Measurements from ENCODE around the gene OR5K1.

Gene OR5K1

DNA sequence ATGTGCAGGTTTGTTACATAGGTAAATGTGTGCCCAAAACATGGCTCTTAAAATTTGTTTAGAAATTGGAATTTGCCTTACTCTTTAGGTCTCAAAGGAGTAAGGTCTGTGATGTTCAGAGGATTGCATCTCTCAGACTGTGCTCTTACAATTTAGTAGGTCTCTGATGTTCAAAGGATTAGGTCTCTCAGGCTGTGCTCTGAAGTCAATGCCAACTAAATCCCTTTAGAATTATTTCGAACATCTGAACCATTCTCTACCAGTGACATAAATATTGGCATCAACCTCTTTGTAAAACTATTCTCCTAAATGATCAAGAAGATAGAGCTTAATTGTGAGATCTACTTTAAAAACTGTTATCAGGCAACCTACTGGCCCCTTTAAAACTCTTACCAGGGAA, at the start of gene OR5K1:
TSS of gene OR5K1 (plus strand) at position 301 of the 400 bp plus-strand sequence. CDS start 6,376 bp downstream, outside the sequence.
- DNase-seq (ENCODE audit: low read depth), result no peak

DNA sequence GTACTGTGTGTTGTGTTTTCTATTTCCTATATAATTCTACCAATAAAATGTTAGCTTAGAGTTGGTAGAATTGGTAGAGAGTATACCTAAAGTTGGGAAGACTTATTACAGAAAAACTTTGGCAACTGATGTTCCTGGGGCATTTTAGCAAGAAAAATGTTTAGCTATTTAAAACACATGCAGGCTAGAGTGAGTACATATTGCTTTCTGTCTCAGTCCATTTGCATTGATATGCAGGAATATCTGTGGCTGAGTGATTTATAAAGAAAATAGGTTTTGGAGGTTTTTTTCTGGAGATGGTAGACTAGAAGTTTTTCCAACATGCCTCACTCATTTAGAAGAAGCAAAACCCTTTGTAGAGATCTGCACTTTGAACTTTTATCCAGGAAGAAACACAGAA, 30.4 kb upstream of the OR5K1 start:
- DNase-seq (ENCODE audit: low read depth), result no peak

DNA sequence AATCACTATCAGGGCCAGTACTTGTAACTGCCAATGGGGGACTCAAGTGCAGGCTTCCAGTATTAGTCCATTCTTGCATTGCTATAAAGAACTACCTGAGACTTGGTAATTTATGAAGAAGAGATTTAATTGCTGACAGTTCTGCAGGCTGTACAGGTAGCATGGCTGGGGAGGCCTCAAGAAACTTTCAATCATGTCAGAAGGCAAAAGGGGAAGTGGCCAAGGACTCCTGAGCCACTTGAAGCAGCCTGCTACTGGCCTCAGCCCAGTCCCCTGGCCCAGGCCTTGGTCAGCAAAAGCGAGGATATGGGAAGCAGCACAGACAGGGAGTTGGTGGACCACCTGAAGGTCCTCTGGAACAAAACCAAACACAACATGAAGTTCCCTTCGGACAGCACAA, 29.2 kb upstream of the OR5K1 start:
- DNase-seq (ENCODE audit: low read depth), result no peak

DNA sequence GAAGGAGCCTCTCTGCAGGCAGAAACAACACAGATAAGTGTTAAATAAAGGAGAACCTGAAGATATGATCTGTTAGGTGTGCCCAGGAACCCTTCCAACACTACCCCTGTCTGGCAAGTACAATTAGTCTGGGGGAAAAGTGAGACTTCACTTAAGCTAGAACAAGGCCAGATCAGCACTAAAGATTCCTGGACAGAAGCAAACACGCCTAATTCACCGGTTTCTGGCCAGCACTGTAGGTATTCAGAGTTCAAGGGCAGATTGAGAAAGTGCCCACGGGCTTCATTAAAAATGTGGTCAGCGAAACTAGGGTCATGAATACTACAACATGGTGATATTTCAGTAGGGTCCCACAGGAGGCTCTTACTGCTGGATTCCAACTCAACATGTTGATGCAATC, 28.6 kb upstream of the OR5K1 start:
- DNase-seq (ENCODE audit: low read depth), result no peak

DNA sequence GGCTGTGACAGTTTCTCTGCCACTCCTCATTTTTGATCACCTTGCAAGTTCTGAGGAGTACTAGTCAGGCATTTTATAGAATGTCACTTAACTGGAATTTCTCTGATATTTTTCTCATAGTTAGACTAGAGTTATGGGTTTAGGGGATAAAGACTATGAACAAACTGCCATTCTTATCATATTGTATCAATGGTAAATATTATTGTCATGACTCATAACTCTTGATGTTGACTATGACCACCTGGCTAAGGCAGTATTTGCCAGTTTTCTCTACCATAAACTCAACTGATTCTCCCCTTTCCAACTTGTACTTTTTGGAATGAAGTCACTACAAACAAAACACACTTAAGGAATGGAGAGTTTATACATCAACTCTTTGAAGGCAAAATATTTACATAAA, 22.7 kb upstream of the OR5K1 start:
- no peak for DNase-seq (ENCODE audit: low read depth)

DNA sequence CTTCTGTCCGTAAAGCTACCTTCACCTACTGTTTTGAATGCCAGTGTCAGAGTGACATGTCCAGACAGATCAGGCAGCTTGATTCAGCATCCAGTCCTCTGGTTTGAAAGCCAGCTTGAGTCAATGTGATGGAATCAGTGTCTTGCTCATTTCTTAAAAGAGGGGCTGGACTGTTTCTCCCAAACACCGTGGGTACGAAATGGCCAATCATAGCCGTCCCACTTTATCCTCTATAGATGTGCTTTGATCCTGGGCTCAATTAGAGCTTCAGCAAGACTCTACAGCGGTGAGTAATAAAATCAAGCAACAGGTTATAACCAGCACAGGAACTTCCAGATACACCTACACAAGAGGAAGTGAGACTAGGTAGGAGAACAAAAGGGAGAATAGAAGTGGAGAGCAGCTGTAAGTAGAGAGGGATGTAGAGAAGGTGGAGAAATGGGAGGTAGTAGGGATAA, 17.0 kb upstream of the OR5K1 start:
- DNase-seq (ENCODE audit: low read depth), result no peak

DNA sequence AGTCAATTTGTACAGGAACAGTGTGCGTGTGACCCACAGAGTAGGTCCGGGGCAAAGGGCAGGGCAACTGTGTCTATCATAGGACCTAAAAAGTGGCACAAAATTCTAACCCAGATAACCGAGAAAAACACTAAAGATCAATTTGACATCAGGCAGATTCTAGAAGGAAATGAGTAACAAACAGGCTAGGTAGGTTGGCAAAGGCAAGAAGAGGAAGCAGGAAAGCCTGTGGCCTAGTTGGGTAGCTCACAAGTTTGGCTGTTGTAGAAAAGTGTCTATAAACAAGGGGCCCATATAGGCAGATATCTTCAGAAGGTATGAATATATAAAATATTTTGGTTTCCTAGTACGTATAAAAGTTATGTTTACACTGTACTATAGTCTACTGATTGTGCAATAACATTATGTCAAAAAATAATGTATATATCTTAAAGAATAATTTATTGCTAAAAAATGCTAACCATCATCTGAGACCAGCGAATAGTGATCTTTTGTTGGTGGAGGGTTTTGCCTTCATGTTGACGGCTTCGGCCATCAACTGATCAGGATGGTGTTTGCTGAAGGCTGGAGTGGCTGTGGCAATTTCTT, 13.3 kb upstream of the OR5K1 start:
- no peak for DNase-seq (ENCODE audit: low read depth)

DNA sequence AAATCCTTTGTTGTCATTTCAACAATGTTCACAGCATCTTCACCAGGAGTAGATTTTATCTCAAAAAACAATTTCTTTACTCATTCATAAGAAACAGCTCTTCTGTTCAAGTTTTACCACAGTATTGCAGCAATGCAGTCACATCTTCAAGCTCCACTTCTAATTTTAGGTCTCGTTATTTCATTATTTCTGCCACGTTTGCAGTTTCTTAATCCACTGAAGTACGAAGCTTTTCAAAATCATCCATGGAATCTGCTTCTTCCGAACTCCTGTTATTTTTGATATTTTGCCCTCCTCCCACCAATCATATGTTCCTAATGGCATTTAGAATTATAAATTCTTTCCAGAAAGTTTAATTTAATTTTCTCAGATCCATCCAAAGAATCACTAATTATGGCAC, 12.6 kb upstream of the OR5K1 start:
- DNase-seq (ENCODE audit: low read depth), result no peak

DNA sequence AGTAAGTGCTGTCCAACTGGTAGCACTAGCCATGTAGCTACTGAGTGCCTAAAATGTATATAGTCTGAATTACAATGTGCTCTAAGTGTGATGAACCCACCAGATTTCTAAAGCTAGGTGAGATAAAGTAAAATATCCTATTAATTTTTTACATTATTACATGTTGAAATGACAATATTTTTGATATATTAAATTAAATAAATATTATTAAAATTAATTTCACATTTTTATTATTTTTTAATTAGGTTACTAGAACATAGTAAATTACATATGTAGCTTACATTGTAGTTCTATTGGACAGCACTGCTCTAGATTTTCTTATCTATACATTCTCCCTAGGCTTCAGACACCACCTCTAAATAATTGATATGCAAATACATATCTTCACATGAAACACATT, 9.2 kb upstream of the OR5K1 start:
- DNase-seq (ENCODE audit: low read depth), result no peak

DNA sequence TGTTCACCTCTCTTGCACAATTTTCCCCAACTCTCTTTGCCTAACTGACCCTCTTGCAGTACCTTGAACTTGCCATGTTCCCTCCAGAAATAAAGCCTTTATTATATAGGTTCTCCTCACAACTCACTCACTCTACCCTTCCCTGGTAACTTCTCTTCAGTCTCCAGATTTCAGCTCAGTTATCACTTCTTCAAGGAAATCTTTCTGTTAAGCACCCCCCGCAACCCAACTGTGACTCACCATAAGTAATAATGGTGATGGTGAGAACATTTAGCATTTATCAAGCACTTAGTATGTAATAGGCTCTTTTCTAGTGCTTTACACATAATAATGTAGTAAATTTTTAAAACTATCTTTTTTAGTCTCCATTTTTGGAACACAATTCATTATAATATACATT, 8.1 kb upstream of the OR5K1 start:
- DNase-seq (ENCODE audit: low read depth), result no peak

DNA sequence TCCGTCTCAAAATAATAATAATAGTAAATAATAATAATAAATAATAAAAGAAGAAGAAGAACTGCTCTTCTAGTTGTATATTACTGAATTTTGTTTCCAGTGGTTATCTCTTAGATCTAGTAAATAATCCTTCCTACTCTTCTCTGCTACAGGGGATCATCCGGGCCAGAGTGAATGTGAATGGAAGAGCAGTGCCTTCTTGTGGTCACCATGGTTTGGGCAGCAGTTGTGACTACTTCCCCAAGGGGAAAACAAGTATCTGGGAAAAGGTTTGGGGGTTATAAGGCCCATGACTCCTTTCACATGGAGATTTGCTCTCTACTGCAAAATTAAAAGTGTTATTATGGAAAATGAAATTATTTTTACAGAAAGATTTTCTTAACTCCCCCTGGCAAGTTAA, 5.5 kb upstream of the OR5K1 start:
- no peak for DNase-seq (ENCODE audit: low read depth)

DNA sequence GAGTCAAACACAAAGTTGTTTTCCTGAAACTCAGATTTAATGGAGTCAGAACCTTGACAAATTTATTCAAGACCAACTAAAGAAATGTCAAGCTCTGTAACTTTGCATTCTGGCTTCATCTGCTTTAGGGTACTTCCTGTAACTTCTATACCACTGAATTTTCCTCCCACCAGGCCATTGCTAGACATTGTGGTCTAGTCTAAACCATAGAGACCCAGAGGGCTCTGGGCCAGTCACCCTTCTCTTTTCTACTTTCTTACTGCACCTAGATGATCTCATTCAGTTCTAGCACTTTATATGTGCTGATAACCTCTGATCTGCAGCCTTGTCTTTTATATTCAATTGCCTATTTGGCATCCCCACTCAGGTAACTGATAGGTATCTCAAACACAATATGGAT, 2.8 kb upstream of the OR5K1 start:
- DNase-seq (ENCODE audit: low read depth), result no peak

DNA sequence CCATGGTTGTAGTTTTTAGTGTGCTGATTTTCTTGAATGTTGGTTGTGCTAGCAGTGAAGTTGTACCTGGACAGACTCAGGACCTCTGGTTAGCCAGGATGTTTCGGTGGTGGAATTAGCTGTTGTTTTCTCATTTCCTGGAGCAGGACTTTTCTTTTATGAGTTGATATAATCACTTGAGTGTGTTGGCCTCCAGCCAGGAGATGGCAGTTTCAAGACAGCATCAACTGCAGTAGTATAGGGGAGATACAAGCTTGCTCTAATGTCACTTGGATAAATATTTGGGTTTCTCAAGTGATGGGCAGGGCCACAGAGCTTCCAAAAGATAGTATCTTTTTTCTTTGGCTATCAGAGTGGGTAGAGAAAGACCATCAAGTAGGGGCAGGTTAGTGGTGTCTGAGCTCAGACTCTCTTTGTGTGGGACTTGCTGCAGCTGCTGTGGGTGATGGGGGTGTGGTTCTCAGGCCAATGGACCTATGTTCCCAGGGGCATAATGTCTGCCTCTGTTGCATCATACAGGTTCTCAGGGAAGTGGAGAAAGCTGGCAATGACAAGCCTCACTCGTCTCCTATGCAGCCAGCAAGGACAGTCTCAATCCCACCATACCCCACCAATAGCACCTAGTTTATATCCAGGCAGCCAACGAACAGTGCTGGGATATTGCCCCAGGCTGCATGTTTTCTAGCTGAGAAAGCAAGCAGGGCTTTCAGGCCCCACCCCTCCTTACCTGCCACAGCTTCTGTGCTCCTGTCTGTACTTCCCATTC, 19.9 kb downstream of the OR5K1 start:
- no peak for DNase-seq (ENCODE audit: low read depth)

DNA sequence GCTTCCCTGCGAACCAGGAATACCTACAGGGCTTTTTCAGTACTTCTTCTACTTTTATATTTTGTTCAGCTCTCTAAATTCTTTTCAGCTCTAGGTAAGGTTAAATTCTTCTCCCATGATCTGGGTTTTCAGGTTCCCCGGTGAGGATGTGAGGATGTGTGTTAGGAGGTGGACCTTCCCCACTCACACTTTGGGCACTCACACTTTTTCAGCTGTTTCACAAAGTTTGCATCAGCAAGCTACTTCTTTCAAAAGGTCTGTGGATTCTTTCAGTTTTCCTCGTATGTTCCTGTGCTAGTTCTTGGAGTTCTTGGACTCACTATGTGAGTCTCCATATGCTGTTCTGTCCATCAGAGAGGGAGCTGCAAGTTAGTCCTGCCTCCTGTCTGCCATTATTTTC, 20.6 kb downstream of the OR5K1 start:
- DNase-seq (ENCODE audit: low read depth), result no peak

DNA sequence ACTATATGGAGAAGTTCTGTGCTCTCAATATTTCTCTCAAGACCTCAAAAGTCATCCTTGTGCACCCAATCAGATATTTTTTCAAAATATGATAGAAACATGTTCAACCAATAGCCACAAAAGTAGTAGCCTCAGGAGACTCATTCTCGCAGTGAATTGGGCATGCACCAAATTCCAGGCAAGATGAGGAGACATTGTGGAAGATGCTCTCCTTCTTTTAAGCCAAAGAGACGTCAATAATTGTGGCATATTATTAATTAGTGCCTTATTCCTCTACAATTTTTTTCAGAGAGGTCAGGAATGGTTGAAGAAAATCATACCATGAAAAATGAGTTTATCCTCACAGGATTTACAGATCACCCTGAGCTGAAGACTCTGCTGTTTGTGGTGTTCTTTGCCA, 34.4 kb downstream of the OR5K1 start, which contains the start of gene OR5K2:
TSS of gene OR5K2 (plus strand) at position 301 of the 400 bp plus-strand sequence. CDS start at position 301, 0 bp downstream.
- DNase-seq (ENCODE audit: low read depth), result no peak

DNA sequence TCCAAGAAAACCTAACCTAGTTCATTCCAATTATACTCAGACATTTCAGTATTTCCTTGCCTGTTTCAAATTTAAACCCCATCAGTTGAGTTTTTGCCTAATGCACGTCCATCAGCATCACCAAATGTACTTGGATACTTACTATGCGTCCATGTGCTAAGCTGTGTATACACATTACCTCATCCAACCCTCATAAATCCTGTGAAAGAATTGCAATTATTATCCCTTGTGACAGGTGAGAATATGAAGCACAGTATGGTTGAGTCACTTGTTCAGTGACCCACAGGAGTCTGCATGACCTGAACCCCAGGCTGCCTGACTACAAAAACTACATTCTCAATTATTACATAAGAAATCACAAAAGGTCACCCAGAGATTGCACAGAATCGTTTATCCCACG, 37.0 kb downstream of the OR5K1 start:
- DNase-seq (ENCODE audit: low read depth), result no peak

DNA sequence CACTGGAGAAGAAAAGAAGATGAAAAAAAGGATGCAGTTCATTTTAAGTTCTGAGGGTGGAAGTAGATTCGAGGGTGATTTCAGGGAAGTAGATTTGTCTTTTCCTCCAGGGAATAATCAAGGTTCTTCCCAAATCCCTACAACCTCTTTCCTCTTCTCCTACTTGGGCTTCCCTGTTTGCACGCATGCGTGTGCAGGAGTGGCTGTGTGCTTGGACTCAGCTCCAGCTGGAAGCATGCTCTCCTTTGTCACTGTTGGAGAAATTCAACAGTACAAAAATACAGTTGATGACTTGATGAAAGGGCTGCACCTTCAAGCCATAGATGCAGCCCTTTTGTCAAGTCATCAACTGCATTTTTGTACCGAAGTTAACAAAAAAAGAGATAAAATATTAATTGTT, 38.3 kb downstream of the OR5K1 start:
- no peak for DNase-seq (ENCODE audit: low read depth)

DNA sequence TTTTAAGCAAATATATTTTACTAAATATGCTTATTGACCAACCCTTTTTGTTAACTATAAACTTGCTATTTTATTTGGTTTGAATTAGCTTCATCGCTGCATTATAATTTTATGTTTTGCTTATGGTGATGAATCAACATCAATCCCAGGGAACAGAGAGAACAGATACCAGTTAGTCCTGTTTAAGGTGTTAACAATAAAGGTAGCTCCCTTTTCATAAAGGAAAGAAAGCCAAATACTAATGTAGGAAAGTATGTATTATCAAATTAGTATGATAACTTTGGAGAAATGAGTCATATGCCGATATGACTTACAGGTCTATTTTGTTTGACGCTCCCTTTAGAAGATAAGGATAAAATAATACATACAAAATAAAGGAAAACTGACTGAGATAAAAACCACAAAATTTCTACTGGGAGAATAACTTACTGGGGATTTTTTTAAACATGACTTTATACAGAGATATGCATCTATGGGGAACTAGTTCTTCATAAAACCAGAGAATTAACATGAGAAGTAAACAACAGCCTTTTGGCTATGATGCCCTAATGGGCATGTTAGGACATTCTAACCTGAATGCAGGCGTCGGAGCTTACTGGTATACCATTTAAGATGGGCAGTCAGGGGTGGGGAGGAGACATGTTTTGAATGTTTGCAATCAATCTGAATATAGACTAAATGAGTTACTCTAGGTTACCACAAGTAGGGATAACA, 39.0 kb downstream of the OR5K1 start:
- no peak for DNase-seq (ENCODE audit: low read depth)

DNA sequence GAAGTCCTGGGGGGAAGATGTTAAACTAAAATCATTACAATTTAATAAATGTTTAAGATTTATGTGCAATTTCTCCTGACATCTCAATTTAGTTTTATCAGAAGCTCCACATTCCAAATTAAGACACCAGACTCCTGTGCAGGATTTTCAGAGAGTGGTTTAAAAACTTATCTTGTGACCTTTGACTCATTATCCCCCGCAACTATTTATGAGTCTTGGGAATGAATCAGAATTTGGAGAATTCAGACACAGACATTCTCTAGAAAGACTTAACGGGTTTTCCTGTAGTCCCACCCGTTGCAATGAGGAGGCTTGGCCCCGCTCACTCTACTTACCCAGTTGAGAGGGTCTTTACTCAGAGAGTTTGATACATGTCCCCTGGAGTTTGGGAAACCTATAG, 41.5 kb downstream of the OR5K1 start:
- no peak for DNase-seq (ENCODE audit: low read depth)

DNA sequence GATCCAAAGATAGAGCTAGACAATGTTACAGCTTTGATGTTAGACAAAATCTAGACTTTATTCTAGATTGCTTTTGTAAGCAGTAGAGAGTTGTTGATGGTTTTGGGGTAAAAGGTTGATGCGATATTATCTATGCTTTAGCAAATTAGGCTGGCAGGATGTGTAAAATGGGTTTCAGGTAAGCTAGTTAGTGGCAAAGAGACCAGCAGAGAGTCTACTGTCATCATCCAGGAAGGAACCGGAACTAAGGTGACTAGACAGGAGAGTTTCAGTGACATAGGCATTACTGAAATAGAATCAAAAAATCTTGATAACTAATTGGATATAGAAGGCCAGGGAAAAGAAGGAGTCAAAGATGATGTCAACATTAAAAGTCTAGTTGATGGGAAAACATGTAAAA, 45.6 kb downstream of the OR5K1 start:
- no peak for DNase-seq (ENCODE audit: low read depth)

DNA sequence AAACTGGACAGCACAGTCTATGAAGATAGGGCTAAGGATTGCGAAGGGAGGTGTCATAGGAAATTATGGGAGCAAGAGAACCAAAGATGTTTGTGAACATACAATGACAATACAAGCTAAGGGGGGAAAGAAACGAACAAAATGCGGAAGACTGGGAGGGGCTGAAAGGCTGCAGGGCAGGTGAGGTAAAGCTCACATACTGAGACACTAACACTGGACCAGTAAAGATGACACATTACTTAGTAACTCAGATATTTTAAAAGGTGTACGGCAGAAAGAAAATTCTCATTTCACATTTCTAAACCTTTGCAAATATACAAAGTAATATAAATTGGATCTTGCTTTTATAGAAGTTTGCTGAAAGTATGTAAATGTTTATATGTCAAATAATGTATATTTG, 49.6 kb downstream of the OR5K1 start:
- DNase-seq (ENCODE audit: low read depth), result no peak

DNA sequence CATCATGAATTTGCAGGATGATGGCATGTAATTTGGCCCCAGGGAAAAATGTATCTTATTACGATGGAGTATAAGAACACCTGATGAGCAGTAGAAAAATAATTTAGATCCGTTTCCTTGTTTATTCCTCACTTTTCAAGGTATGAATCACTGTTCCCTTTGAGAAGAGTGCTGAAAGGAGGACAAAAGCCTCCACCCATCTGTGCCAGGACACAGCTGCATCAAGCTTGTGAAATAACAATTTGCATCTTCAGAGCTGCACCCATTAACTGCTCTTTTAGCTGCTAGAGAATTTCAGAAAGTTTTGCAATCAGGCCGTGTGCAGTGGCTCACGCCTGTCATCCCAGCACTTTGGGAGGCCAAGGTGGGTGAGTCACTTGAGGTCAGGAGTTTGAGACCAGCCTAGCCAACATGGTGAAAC, 50.1 kb downstream of the OR5K1 start:
- DNase-seq (ENCODE audit: low read depth), result no peak

DNA sequence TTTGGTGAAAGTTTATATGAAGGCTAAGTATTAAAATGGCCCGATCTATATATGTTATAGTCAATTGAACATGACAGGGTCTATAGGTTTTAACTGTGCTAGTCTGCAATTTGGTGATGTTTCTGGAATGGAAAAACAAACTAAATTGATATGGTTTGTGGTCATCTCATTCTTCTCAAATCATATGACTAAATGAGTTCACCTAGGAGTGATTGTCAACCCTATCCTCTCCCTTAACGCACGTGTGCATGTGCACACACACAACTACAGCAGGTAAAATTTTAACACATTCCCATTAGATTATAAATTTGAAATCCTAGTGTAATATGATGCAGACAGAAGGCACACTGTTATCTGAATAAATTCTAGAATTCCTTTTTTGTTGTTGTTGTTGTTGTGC, 50.7 kb downstream of the OR5K1 start:
- no peak for DNase-seq (ENCODE audit: low read depth)
